ENCODE measurements around the gene ZNF33B. TPM values are rescaled to one million over a fixed set of nuclear protein-coding genes. Genes with fewer than 3 reads are reported as not detected.

ZNF33B gene
- total RNA-seq, 1 experiment from 2014 or later, result 21.1 TPM

- TF ChIP-seq, protein P1, sequence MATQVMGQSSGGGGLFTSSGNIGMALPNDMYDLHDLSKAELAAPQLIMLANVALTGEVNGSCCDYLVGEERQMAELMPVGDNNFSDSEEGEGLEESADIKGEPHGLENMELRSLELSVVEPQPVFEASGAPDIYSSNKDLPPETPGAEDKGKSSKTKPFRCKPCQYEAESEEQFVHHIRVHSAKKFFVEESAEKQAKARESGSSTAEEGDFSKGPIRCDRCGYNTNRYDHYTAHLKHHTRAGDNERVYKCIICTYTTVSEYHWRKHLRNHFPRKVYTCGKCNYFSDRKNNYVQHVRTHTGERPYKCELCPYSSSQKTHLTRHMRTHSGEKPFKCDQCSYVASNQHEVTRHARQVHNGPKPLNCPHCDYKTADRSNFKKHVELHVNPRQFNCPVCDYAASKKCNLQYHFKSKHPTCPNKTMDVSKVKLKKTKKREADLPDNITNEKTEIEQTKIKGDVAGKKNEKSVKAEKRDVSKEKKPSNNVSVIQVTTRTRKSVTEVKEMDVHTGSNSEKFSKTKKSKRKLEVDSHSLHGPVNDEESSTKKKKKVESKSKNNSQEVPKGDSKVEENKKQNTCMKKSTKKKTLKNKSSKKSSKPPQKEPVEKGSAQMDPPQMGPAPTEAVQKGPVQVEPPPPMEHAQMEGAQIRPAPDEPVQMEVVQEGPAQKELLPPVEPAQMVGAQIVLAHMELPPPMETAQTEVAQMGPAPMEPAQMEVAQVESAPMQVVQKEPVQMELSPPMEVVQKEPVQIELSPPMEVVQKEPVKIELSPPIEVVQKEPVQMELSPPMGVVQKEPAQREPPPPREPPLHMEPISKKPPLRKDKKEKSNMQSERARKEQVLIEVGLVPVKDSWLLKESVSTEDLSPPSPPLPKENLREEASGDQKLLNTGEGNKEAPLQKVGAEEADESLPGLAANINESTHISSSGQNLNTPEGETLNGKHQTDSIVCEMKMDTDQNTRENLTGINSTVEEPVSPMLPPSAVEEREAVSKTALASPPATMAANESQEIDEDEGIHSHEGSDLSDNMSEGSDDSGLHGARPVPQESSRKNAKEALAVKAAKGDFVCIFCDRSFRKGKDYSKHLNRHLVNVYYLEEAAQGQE (IDR thresholded peaks at IDR 0.05; ENCODE audit: low read depth), result no peak
- TF ChIP-seq FOSL1 (IDR thresholded peaks at IDR 0.05; ENCODE audit: low read depth), result no peak
These were observed 54.5 kb downstream of the ZNF33B start (continued) for GRCh38 chr10:42583828-42584227.

DNA sequence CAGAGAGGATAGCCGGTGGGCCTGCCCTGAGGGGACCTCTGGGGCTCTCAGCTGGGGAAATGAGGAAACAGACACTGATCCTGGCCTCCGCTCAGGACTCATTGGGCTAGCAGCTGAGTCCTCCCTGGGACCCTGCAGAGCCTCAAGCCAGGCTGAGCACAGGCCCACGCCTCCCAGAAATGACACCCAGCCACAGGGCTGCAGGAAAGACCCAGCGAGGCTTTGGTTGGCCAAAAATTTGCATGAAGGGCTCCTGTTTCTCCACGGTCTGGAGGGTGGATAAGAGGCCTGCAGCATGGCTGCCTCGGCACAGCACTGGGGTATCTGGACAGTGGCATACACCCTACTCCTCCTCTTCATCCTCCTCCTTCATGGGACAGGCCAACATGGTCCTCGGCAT lies 60.4 kb downstream of the ZNF33B start:
- no peak overlapping the region for H2AFZ ChIP-seq (ENCODE audit: low read depth, low read length, poor library complexity, severe bottlenecking)
- no peaks in the 10 kb centered on the region for H3K4me1 ChIP-seq (ENCODE audit: control insufficient read depth in 1 of 2, insufficient read depth in 2 of 2, low read length in 2 of 2)
- no peak for TF ChIP-seq RAD21 (IDR thresholded peaks at IDR 0.05; ENCODE audit: low read depth)
- TF ChIP-seq ZFX (IDR thresholded peaks at IDR 0.05), result no peak
- no peaks in the 10 kb centered on the region for H3K27me3 ChIP-seq (ENCODE audit: insufficient read depth, low read length)
- H3K9me3 ChIP-seq (ENCODE audit: control insufficient read depth in 1 of 2, insufficient read depth in 1 of 2, low read depth in 1 of 2, low read length in 2 of 2), result no peaks in the 10 kb centered on the region
- H3K4me3 ChIP-seq (replicated peaks in 1 of 2; ENCODE audit: low read depth in 1 of 2, low read length in 2 of 2), result no peak overlapping the region
- intact Hi-C loops (cut with micrococcal nuclease), result no loop called here
- DNase-seq (ENCODE audit: low read depth, low spot score), result no peak
- ChIA-PET CTCF (no interaction called here), RAD21 (ENCODE audit: low non-redundant PET in 1 of 2, low total read pairs in 2 of 2, uncharacterized antibody in 2 of 2, unreplicated experiment in 2 of 2) (no interaction called here), POLR2A (no interaction called here)
- H3K9me2 ChIP-seq (ENCODE audit: insufficient read depth), result no peaks in the 10 kb centered on the region
- no peak overlapping the region for H3K27ac ChIP-seq (ENCODE audit: low read depth, low read length)
- no peaks in the 10 kb centered on the region for H4K20me1 ChIP-seq (ENCODE audit: insufficient read depth)
- H3K9ac ChIP-seq (ENCODE audit: low read length), result no peak overlapping the region
- H3K4me2 ChIP-seq (ENCODE audit: low read length), result no peak overlapping the region
- ATAC-seq, result no peak
- no TSS peak for BruUV-seq (replicated peaks)
- no peaks in the 10 kb centered on the region for H3K79me2 ChIP-seq (ENCODE audit: insufficient read depth, low read length)
- H3K36me3 ChIP-seq (ENCODE audit: control insufficient read depth in 1 of 2, insufficient read depth in 2 of 2, low read length in 2 of 2), result no peaks in the 10 kb centered on the region

DNA sequence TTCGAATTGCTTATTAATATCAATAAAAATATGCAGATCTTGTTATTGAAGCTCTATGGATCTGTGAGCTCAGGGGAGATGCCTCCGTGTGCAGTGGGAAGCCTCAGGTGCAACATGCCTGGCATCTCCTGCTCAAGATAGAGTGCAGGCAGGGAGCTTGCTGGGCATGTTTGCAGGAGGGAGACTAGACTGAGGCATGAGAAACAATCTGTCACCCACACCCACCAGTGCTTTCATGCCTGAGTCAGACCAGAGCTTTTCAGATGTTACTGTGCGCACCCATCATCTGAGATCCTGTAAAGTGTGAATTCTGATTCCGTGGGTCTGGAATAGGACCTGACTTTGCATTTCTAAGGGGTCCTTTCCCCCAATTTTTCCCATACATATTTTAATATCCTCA lies 62.0 kb downstream of the ZNF33B start:
- Histone ChIP-seq H4K20me1 (ENCODE audit: insufficient read depth) (no peaks in the 10 kb centered on the region), H3K4me1 (ENCODE audit: control insufficient read depth in 1 of 2, insufficient read depth in 2 of 2, low read length in 2 of 2) (no peaks in the 10 kb centered on the region), H3K9me3 (ENCODE audit: control insufficient read depth in 1 of 2, insufficient read depth in 1 of 2, low read depth in 1 of 2, low read length in 2 of 2) (no peaks in the 10 kb centered on the region), H3K27ac (ENCODE audit: low read depth, low read length) (no peak overlapping the region), H3K9ac (ENCODE audit: low read length) (no peak overlapping the region), H3K4me3 (replicated peaks in 1 of 2; ENCODE audit: low read depth in 1 of 2, low read length in 2 of 2) (no peak overlapping the region), H3K79me2 (ENCODE audit: insufficient read depth, low read length) (no peaks in the 10 kb centered on the region), H3K4me2 (ENCODE audit: low read length) (no peak overlapping the region), H3K27me3 (ENCODE audit: insufficient read depth, low read length) (no peaks in the 10 kb centered on the region), H3K36me3 (ENCODE audit: control insufficient read depth in 1 of 2, insufficient read depth in 2 of 2, low read length in 2 of 2) (no peaks in the 10 kb centered on the region), H2AFZ (ENCODE audit: low read depth, low read length, poor library complexity, severe bottlenecking) (no peak overlapping the region), H3K9me2 (ENCODE audit: insufficient read depth) (no peaks in the 10 kb centered on the region)
- ChIA-PET CTCF (no interaction called here), POLR2A (no interaction called here), RAD21 (ENCODE audit: low non-redundant PET in 1 of 2, low total read pairs in 2 of 2, uncharacterized antibody in 2 of 2, unreplicated experiment in 2 of 2) (no interaction called here)
- BruUV-seq (replicated peaks), result no TSS peak
- ATAC-seq (no peak), DNase-seq (ENCODE audit: low read depth, low spot score) (no peak)
- intact Hi-C loops (cut with micrococcal nuclease), result no loop called here
- TF ChIP-seq CBX3 (IDR thresholded peaks at IDR 0.05; ENCODE audit: low read depth) (no peak), POLR2AphosphoS5 (IDR thresholded peaks at IDR 0.05; ENCODE audit: low read depth, low read length) (no peak), ZFX (IDR thresholded peaks at IDR 0.05) (no peak), ZNF274 (IDR thresholded peaks at IDR 0.05; ENCODE audit: low read depth, low read length) (no peak), EZH2 (IDR thresholded peaks at IDR 0.05) (no peak), YY1 (IDR thresholded peaks at IDR 0.05; ENCODE audit: extremely low read depth, insufficient replicate concordance, low read depth, low read length) (no peak), ELF1 (IDR thresholded peaks at IDR 0.05; ENCODE audit: borderline replicate concordance, low read depth) (no peak)
- TF ChIP-seq, protein P2, sequence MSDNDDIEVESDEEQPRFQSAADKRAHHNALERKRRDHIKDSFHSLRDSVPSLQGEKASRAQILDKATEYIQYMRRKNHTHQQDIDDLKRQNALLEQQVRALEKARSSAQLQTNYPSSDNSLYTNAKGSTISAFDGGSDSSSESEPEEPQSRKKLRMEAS (IDR thresholded peaks at IDR 0.05), result no peak
- TF ChIP-seq, protein P3, sequence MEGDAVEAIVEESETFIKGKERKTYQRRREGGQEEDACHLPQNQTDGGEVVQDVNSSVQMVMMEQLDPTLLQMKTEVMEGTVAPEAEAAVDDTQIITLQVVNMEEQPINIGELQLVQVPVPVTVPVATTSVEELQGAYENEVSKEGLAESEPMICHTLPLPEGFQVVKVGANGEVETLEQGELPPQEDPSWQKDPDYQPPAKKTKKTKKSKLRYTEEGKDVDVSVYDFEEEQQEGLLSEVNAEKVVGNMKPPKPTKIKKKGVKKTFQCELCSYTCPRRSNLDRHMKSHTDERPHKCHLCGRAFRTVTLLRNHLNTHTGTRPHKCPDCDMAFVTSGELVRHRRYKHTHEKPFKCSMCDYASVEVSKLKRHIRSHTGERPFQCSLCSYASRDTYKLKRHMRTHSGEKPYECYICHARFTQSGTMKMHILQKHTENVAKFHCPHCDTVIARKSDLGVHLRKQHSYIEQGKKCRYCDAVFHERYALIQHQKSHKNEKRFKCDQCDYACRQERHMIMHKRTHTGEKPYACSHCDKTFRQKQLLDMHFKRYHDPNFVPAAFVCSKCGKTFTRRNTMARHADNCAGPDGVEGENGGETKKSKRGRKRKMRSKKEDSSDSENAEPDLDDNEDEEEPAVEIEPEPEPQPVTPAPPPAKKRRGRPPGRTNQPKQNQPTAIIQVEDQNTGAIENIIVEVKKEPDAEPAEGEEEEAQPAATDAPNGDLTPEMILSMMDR (IDR thresholded peaks at IDR 0.05 in 2 of 3, conservative IDR thresholded peaks at IDR 0.05 in 1 of 3; ENCODE audit: borderline replicate concordance in 1 of 3, insufficient read depth in 1 of 3, low read depth in 2 of 3, low read length in 2 of 3), result no peak

Data from HCT116 (cell line).